MCF 10A (cell line): Measurements from ENCODE around the gene STXBP6. TPM values are rescaled to one million over a fixed set of nuclear protein-coding genes. Genes with fewer than 3 reads are reported as not detected.

Experiments
- BruUV-seq: library from RNA; stranded (reverse); fragments of 400-500 nt; replicated peaks from 2 replicates; lab custom pipeline; 2021; lab: Mats Ljungman, UMichigan
- CTCF ChIA-PET: fragments of 300-600 bp; sonication (Branson Sonifier 250); formaldehyde crosslinking; extraction: SDS; loops from one replicate; lab custom pipeline; 2021; ENCODE audit warnings: antibody characterized with exemption, inconsistent platforms; lab: Yijun Ruan, JAX
- POLR2A ChIA-PET: fragments of 300-600, 350-650 bp; sonication (Branson Sonifier 250); formaldehyde crosslinking; extraction: SDS; loops from one replicate; lab custom pipeline; 2020; ENCODE audit warnings: antibody characterized with exemption, inconsistent platforms; lab: Yijun Ruan, JAX
- DNase-seq: peaks from one replicate; pipeline ENCODE4 v3.0.0-alpha.2; 2018; ENCODE audit not compliant: unreplicated experiment
- H3K27ac Mint-ChIP-seq: one replicate; pipeline ENCODE4 v1.8.0; 2022; ENCODE audit warnings: mild to moderate bottlenecking, low read depth, mixed read lengths; ENCODE audit not compliant: unreplicated experiment
- H3K27me3 Mint-ChIP-seq: one replicate; pipeline ENCODE4 v1.8.0; 2022; ENCODE audit warnings: mixed read lengths; ENCODE audit not compliant: insufficient read depth, unreplicated experiment
- H3K36me3 Mint-ChIP-seq: one replicate; pipeline ENCODE4 v1.8.0; 2022; ENCODE audit warnings: mild to moderate bottlenecking, moderate library complexity, mixed read lengths; ENCODE audit not compliant: insufficient read depth, unreplicated experiment
- H3K4me1 Mint-ChIP-seq: one replicate; pipeline ENCODE4 v1.8.0; 2022; ENCODE audit warnings: mixed read lengths; ENCODE audit not compliant: insufficient read depth, unreplicated experiment
- H3K4me3 Mint-ChIP-seq: one replicate; pipeline ENCODE4 v1.8.0; 2022; ENCODE audit warnings: mild to moderate bottlenecking, moderate library complexity, mixed read lengths; ENCODE audit not compliant: unreplicated experiment
- H3K9me3 Mint-ChIP-seq: one replicate; pipeline ENCODE4 v1.8.0; 2022; ENCODE audit warnings: mixed read lengths; ENCODE audit not compliant: unreplicated experiment
- CTCF ChIP-seq: fragments of 200-600 bp; IDR thresholded peaks from one replicate; pipeline ENCODE4 v1.8.0; 2022; ENCODE audit warnings: antibody characterized with exemption, mild to moderate bottlenecking; ENCODE audit not compliant: unreplicated experiment
- intact Hi-C: fragments of 100-400 bp; cut with micrococcal nuclease; formaldehyde crosslinking; loops from 2 replicates; pipeline ENCODE4 v1.14.1; 2022
- total RNA-seq: library from RNA; stranded (reverse); gene quantifications from 2 replicates; pipeline ENCODE4 v1.2.3, GENCODE V29; 2022

Gene STXBP6
- total RNA-seq, 1 experiment from 2014 or later, result not detected

- Mint-ChIP-seq H3K4me3 (no peak overlapping the region), H3K9me3 (no peaks in the 10 kb centered on the region), H3K36me3 (no peaks in the 10 kb centered on the region), H3K27ac (no peak overlapping the region), H3K27me3 (no peaks in the 10 kb centered on the region), H3K4me1 (no peaks in the 10 kb centered on the region)
- intact Hi-C loops, result no loop called here
- no peak for TF ChIP-seq CTCF
- BruUV-seq, result no TSS peak
- CTCF ChIA-PET, result no interaction called here
- POLR2A ChIA-PET, result no interaction called here
- no peak for DNase-seq
Observed at GRCh38 chr14:25062022-25062321, 12.0 kb upstream of the STXBP6 start.

- ChIA-PET POLR2A (no interaction called here), CTCF (interaction anchor here (1.1 kb wide), 1 partner anchor 76 kb away, joined by 3 read pairs; no protein-coding TSS in a partner anchor)
- no peak for DNase-seq
- peaks cover 2% of the 10 kb centered on the region for H3K27me3 Mint-ChIP-seq
- H3K27ac Mint-ChIP-seq, result no peak overlapping the region
- no peaks in the 10 kb centered on the region for H3K9me3 Mint-ChIP-seq
- intact Hi-C loops, result no loop called here
- TF ChIP-seq CTCF, result no peak
- no peaks in the 10 kb centered on the region for H3K4me1 Mint-ChIP-seq
- H3K4me3 Mint-ChIP-seq, result no peak overlapping the region
- H3K36me3 Mint-ChIP-seq, result no peaks in the 10 kb centered on the region
- no TSS peak for BruUV-seq
Observed at GRCh38 chr14:25056688-25057078, 6.7 kb upstream of the STXBP6 start.

DNA sequence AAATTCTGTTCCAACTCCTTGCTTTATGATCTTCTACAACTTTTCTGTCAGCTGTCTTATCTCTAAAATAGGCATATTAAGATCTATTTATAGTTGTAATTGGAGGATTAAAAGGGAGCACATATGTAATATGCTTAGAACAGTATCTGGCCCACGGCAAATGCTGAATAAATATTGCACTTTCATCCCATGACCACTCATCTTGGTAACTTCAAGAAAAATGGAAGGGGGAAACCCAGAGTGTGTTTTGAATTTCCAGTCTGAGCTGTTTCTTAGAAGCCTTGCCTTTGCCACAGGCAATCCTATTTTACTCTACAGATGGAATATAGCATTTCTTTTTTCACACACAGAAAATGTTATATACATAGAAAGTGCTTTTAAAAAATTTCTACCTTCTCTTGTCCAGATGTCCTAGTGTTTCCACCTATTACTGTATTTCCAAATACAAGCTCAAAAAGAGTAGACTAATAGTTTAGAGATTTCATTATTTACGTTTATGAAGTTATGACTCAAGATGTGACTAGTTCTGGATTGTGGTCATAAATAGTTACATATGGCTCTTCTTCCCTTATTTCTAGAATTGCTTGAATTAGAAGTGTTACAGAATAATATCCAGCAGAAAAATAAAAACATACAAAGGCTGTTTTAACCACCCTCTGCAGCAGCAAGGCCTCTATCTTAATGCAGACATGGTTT lies 6.2 kb upstream of the STXBP6 start:
- CTCF ChIA-PET, result interaction anchor here (1.1 kb wide), 1 partner anchor 76 kb away, joined by 3 read pairs; no protein-coding TSS in a partner anchor
- Mint-ChIP-seq H3K4me3 (no peak overlapping the region), H3K9me3 (no peaks in the 10 kb centered on the region), H3K27ac (no peak overlapping the region), H3K4me1 (peaks cover 2% of the 10 kb centered on the region), H3K27me3 (peaks cover 8% of the 10 kb centered on the region), H3K36me3 (no peaks in the 10 kb centered on the region)
- intact Hi-C loops, result no loop called here
- DNase-seq, result no peak
- no TSS peak for BruUV-seq
- no peak for TF ChIP-seq CTCF
- POLR2A ChIA-PET, result no interaction called here

DNA sequence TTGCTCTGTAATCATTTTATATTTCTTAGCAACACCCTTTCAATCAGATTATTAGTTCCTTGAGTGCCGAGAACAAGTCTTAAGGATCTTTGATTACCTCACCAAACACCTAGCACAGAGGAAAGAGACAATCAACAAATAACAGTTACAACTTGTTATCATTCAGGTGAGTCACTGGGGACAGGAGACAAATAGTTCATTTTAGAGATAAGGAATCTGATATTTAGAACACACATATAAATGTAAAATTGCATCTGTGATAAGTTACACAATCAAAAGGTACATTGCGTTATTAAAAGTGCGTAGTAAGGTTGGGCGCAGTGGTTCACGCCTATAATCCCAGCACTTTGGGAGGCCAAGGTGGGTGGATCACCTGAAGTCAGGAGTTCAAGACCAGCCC lies 5.1 kb upstream of the STXBP6 start:
- Mint-ChIP-seq H3K4me3 (no peak overlapping the region), H3K4me1 (peaks cover 8% of the 10 kb centered on the region), H3K27me3 (peaks cover 17% of the 10 kb centered on the region), H3K36me3 (no peaks in the 10 kb centered on the region), H3K27ac (no peak overlapping the region), H3K9me3 (no peaks in the 10 kb centered on the region)
- no peak for TF ChIP-seq CTCF
- POLR2A ChIA-PET, result no interaction called here
- intact Hi-C loops, result no loop called here
- CTCF ChIA-PET, result no interaction called here
- BruUV-seq, result no TSS peak
- no peak for DNase-seq
